GM19099 (cell line): Measurements from ENCODE around the gene CAB39L.

Experiments
- POLR2A ChIP-seq: IDR thresholded peaks from 3 replicates; pipeline ENCODE4 v1.6.1; 2011; ENCODE audit warnings: low read depth; ENCODE audit not compliant: insufficient read length; ENCODE audit errors: extremely low read depth

The CAB39L gene

DNA sequence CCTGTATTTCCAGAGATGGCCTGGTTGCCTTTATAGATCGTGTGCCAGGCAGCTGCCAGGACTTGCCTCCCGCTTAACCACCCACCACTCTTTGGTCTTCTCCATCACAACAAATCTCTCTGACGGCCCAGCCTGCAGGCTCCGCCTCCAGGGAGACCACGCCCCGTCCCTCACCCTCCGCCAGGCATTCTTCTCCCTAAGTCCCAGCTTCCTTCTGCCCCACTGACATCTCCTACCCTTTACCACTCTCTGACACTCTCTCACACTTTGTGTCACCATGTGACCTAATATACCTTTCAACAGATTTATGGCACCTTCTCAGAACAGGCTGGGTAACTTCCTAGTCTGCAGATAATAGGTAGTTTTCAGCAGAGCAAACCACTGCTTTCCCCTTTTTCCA, 95.1 kb downstream of the CAB39L start:
- TF ChIP-seq POLR2A = no peak

DNA sequence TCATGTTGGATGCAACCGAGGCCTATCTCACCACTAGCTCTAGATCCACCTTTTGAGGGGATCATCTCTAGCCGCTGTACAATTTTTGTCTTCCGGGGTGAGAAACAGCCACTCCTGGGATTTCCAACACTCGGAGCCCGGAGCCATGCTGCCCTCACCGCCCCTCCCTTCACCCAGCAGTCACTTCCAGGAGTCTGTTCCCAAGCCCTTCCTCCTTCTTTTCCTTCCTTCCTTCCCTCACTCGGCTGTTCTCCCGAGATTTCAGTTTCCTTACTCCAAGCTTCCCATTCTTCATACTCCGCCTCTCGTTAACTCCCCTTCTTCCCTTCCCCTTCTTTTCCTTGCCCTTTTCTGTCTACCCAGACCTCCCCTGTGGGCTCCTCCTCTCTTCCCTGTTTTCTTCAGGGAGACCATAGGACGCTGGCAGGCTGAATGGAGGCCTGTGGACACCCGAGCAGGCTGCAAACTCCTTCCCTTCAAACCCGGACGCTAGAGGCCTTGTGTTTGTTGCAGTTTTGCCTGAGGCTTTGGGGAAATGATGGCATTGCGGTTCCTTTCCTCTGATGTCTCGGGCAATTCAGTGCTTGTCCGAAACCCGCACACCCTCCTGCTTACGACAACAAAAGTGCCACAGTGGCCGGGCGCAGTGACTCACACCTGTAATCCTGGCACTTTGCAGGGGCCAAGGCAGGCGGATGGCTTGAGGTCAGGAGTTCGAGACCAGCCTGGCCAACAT, 96.0 kb downstream of the CAB39L start:
- no peak for TF ChIP-seq POLR2A

DNA sequence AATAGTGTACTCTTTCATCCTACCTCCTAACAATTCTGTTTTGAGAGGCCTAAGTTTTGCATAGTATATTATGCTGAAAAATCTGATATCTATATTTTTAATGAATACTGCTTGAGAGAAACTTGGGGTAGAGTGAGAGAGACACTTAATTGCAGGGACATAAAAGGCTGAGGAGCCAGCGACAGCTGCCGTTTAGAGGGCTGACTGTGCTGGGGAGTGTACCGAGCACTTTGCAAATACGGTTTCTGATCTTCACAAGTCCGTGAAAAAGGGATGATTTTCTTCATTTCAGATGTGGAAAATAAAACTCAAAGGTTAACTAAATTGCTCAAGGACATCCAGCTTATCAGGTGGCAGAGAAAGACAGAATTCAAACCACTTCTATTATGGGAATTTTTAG, 97.4 kb downstream of the CAB39L start:
- no peak for TF ChIP-seq POLR2A

DNA sequence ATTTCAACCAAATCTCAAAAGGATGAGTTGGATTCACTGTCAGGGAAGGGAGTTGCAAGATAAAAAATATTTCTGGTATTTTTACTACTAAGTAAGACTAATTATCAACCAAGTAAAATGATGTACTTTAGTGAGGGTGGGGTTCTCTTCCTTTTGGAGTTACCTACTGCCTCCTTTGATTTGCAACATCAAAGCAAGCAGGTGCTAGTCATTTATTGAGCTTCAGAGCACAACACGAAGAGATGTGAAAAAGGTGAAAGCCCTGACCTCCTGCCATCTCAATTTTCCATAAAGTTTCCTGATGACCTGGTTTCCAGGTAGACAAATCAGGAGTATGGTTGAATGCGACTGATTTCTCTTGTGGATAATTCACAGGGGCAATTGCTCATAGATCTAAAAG, 100.1 kb downstream of the CAB39L start:
- no peak for TF ChIP-seq POLR2A

DNA sequence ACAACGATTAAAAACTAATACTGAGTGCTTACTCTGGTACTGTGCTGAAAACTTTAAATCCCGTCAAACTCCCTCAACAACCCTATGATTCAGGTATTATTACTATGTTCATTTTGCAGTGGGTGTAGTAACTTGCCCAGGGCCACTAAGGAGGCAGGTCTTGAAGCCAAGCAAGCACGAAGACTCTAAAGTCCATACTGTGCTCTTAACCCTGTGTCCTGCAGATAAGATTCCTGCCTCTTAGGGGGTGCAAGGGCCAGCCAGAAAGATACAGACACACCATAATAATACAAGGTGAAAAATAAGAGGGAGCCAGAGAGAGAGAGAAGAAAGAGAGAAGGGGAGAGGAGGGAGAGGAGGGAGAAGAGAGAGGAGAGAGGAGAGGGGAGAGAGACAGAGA, 100.6 kb downstream of the CAB39L start:
- no peak for TF ChIP-seq POLR2A

DNA sequence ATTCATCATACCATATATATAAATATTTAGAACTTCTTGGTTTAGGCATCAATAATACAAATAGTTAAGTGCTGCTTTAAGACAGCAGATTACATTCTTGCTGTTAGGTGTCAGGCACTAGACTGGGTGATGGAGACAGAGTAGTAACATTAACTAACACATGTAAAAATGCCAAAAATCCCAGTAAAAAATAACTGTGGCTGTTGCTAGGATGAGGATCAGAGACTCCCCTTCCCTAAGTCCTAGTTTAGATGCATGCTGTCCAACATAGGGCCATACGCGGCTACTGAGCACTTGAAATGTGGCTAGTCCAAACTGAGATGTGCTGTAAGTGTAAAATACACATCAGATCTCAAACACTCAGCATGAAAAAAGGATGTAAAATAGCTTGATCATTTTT, 101.4 kb downstream of the CAB39L start:
- no peak for TF ChIP-seq POLR2A

DNA sequence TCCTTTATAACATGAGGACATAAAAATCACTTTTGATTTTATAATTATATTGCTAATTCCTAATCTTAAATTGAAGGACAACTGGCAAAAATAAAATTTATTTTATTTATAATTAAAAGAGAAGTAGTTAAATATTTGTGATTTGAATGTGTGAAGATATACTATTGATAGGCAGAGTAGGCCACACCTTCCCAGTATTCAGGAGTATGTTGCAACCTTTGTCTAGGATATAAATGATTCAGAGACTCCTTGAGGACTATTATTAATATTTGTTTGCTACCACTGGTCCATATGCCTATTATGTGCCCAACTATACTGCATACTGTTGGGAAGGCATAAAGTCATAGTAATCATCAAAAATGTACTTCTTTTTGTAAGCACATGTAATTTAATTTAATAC, 101.9 kb downstream of the CAB39L start:
- no peak for TF ChIP-seq POLR2A

DNA sequence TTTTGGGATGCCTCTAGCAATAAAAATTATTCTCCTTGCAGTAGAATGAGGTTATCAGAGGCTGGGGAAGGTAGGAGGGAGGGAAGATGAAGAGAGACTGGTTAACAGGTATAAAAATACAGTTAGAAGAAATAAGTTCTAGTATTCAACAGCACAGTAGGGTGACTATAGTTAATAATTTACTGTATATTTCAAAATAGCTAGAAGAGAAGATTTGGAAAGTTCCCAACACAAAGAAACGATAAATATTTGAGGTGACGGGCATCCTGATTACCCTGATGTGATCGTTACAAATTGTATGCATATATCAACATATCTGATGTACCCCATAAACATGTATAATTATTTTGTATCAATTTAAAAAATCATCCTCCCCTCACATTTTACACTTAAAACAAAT, 102.3 kb downstream of the CAB39L start:
- TF ChIP-seq POLR2A = no peak

DNA sequence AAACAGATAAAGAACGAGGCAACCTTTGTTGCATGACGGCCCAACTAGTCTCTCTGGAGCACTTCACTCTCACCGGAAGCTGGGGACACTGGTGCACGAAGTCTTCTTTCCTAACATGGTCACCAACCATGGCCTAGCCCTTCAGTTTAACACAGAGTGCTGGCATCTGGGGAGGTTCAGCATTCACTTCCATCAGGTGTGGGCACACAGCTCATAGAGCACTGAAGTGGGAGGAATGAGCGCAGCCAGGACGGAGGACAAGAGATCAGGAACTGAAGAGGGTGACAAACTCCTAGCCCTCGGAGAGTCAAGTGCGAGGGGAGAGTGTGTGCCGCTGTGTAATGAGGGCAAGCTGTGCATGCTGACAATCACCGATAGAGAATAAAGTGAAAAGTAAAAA, 103.7 kb downstream of the CAB39L start:
- TF ChIP-seq POLR2A = no peak

DNA sequence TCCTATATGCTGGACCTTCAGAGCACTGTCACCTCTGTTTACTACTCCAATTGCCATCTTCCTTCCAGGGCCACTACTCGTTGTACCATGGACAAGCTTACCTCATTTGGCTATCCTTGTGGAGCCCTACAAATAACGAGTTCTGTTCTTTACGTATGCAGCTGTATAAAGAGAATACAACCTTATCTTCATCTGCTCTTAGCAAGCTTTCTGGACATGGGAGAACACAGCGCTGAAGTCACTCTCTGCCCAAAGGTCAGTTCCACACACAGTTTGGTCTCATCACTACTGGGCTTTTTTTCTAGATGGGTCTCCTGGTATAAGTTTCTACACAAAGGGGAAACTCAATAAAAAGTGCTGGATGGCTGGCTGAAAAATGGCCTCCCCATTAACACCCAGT, 107.2 kb downstream of the CAB39L start:
- no peak for TF ChIP-seq POLR2A

DNA sequence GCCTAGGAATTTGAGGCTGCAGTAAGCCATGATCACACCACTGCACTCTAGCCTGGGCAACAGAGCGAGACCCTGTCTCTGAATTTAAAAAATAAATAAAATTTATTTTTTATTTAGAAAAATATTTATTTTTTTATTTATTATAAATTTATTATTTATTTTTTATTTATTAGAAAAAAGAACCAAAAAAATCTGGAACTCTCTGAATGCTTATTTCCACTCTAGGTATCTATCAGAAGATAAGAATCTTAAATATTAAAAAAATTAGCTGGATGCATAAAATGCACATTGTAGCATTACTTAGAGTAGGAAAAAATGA, 113.4 kb downstream of the CAB39L start:
- no peak for TF ChIP-seq POLR2A

DNA sequence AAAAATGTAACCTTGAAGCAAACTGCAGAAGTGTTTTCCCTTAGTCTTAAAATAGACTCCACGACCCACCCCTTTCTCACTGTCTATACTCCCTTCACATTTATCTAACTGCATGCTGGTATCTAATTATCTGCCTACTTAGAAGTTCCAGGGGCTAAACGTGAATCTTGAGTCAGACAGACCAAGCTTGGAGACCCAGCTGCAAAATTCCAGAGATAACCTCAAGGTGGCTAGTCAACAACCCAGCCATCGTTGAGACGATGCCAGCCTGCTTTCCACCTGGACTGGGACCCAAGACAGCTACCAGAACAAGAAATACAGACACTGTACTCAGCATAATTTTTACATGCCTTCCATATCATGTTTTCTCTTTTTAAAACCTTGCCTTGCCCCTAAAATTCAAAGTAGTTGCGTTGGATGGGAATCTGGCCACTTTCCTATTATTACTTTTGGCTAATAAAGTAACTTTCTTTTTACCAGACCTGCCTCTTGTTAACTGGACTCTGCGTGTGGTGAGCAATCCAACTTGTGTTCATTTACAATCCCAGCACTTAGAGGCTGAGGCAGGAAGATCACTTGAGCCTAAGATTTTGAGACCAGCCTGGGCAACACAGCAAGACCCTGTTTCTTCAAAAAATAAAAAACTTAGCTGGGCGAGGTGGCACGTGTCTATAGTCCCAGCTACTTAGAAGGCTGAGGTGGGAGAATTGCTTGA, 113.9 kb downstream of the CAB39L start:
- TF ChIP-seq POLR2A = no peak

DNA sequence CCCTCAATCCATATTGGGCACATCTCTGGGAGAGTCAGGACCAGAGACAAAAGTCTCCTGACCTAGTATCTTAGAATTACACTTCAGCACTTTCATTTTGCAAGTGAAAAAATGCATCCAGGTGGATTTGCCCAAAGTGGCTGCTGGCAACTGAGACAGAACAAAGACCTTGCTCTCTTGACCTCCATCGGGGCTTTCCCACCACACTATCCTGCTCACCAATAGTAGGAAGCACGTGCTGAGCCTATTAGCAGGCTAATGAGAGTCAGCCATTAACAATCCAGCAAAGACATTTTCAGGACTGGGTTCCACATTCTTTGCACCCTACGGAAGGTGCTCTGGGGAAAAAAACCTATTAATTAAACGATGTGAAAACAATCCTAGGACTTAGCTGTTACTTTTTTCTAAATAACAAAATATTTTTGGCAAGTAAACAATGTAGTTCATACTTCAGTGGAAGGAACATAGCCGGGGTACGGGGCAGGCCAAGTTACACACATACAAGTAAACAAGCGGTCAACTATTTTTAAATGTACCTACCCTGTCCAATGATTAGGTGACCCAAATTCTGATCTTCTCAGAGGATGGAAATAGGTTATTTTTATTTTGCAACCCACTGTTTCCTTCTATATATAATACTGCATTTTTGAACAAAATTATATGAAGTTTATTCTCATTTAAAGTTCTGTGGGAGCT, 117.5 kb downstream of the CAB39L start:
- no peak for TF ChIP-seq POLR2A

DNA sequence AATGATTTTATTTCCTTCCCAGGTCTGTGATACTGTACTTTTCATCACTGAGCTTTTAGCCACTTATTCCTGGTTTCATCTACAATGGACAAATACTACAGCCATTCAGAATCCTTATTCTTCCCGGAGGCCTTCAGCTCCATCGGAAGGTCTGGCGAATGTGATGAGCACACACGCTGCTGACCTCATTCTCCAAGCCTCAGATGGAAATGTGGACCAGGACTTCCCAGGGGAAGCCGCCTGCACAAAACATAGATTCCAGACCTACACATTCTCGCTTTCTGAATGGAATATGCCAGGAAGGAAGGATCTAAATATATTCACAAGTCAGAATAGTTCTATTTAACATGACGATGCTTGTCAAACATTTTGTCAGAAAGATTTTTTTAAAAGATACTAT, 120.5 kb downstream of the CAB39L start:
- no peak for TF ChIP-seq POLR2A

DNA sequence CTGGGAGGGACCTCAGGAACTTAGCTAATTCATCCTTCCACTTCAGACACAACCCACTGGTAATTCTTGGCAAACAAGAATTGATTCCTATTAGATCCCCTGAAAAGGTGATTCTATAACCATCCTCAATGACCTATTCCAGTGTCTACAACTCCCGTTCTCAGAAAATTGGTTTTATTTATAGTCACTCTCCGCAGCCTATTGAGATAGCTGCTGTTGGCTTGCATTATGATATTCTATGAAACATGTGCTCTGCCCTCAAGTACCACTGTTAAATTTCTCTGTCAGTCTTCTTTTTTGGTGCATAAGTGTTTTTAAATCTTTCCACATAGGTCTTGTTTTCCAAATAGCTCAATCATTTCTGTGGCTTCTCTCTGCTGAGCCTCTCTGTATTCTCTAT, 121.2 kb downstream of the CAB39L start:
- no peak for TF ChIP-seq POLR2A

DNA sequence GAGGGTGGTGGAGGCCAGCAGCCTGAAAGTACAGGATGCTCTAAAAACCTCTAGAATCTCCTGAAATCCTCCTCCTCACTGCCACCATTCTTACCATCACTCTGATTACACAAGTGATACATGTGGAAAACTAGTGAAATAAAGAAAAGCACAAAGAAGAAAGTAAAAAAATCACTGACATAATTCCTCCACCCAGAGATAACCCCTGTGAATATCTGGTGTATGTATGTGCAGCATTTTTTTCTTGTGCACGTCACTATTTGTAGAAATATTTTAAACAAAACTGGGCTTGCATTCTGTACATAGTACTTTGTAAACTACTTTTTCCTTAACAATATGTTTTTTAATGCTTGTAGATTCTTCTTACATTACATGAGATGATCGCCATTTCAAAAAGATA, 122.9 kb downstream of the CAB39L start:
- no peak for TF ChIP-seq POLR2A

DNA sequence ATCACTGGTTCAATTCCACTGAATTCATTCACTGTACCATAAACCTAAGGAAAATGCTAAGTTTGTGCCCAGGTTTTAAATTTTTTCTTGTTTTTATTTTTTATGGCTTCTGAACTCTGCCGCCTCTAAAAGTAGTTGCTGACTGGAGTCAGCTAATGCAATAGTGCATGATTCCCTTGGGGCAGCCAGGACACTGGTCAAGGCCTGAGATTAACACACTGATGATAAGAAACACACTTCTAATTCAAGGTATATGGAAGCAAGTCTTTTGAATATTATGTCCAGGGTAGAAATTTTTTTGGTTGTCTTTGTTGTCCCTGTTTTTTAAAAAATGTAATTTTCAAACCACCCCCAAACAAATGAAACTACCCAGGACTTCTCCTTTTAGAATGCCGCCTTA, 123.9 kb downstream of the CAB39L start:
- no peak for TF ChIP-seq POLR2A

DNA sequence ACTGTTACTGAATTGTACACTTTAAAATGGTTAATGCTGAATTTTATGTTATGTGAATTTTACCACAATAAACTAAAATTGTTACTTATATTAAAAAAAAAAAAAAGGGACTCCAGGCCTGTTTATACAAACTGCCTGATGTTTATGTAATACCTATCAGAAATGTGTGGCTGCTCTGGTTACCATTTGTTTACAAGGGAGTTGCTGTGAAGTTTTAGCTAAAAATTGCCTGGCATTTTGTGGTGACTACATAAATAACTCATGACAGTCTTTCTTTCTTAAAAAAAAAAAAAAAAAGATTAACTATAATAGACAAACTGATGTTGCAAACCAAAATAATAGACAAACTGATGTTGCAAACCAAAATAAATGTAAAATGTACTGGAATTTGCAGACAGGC, 124.3 kb downstream of the CAB39L start:
- TF ChIP-seq POLR2A = no peak
